ENCODE measurements around the gene TM4SF5.

TM4SF5 gene

DNA sequence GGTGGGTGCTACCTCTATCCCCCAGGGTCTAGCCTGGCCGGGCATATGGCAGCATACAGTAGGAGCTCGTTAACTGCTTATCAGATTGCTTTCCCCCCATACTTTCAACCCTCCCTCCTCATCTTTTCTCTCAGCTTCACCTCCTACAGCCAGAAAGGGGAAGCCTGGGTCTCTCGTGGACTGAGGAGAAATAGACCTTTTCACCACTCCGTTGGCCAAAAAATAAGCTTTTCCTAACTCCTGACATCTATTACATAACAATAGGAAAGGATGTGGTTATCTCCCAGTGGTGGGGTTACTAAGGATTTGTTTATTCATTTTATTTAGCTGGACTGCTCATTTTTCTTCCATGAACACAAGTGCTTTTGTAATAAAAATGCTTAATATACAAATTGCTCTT lies 23.0 kb upstream of the TM4SF5 start:
- H3K4me3 ChIP-seq (ENCODE audit: low read depth, low read length), result no peak overlapping the region
- TF ChIP-seq, protein P1, sequence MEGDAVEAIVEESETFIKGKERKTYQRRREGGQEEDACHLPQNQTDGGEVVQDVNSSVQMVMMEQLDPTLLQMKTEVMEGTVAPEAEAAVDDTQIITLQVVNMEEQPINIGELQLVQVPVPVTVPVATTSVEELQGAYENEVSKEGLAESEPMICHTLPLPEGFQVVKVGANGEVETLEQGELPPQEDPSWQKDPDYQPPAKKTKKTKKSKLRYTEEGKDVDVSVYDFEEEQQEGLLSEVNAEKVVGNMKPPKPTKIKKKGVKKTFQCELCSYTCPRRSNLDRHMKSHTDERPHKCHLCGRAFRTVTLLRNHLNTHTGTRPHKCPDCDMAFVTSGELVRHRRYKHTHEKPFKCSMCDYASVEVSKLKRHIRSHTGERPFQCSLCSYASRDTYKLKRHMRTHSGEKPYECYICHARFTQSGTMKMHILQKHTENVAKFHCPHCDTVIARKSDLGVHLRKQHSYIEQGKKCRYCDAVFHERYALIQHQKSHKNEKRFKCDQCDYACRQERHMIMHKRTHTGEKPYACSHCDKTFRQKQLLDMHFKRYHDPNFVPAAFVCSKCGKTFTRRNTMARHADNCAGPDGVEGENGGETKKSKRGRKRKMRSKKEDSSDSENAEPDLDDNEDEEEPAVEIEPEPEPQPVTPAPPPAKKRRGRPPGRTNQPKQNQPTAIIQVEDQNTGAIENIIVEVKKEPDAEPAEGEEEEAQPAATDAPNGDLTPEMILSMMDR (IDR thresholded peaks at IDR 0.05; ENCODE audit: low read depth, low read length, missing control alignments), result no peak
- no peak for DNase-seq (ENCODE audit: low read depth)

DNA sequence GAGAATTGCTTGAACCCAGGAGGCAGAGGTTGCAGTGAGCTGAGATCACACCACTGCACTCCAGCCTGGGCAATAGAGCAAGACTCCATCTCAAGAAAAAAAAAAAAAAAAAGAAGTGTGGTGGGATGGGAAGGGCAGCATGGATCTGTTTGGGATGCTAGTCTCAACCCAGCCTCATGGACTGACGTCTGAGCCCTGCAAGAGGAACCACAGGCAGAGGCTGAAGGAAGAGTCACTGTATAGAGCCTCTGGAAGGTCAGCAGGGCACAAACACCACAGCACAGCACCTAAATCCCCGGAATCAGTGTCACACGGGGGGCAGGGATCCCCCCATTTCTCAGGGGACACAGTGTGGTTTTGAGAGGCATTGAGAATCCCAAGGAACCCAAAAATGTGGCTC lies 21.1 kb upstream of the TM4SF5 start:
- no peak for DNase-seq (ENCODE audit: low read depth)
- TF ChIP-seq, protein P1 (IDR thresholded peaks at IDR 0.05; ENCODE audit: low read depth, low read length, missing control alignments), result no peak
- H3K4me3 ChIP-seq (ENCODE audit: low read depth, low read length), result peak overlapping the region; percentile 3

DNA sequence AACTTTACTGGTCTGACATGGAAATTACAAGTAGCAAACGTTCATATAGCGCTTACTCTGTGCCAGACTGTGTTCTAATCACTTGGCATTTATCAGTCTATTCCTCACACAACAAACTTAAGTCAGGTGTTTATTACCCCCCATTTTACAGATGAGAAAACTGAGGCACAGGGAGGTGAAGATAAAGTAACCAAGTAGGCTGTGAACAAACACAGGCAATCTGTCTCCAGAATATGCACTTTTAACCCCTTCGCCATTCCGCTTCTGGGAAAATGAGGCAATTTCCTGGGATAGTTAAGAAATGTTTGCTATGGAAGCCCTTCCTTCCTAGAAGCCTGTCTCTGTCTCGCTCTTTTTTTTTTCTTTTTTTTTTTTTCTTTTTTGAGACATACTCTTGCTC lies 19.8 kb upstream of the TM4SF5 start:
- DNase-seq (ENCODE audit: low read depth), result no peak
- TF ChIP-seq, protein P1 (IDR thresholded peaks at IDR 0.05; ENCODE audit: low read depth, low read length, missing control alignments), result no peak
- H3K4me3 ChIP-seq (ENCODE audit: low read depth, low read length), result no peak overlapping the region

DNA sequence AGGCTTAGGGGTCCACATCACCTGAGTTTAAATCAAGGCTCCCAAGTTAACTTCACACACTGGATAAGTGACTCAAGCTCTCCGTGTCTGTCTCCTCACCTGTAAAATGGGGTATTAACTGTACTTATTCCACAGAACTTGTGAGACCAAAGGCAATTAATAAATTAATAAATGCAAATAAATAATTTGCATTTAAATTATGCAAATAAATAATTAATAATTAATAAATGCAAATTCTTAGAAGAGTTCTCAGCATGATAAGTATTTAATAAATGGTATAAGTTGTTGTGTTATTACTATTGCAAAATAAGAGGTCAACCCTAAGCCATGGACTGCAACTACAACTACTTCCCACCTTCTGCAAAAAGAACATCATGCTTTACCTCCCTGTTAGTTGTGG lies 18.3 kb upstream of the TM4SF5 start:
- TF ChIP-seq, protein P1 (IDR thresholded peaks at IDR 0.05; ENCODE audit: low read depth, low read length, missing control alignments), result no peak
- H3K4me3 ChIP-seq (ENCODE audit: low read depth, low read length), result no peak overlapping the region
- DNase-seq (ENCODE audit: low read depth), result no peak

DNA sequence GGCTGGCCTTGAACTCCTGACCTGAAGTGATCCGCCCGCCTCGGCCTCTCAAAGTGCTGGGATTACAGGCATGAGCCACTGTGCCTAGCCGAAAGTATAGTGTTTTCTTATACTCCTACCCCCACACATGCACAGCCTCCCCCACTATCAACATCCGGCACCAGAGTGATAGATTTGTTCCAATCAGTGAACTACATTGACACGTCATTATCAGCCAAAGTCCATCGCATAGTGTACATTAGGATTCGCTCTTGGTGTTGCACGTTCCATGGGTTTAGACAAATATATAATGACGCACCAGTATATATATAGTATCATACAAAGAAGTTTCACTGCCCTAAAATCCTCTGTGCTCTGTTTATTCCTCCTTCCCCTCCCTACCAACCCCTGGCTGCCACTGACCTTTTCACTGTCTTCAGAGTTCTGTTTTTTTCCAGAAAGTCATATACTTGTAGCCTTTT lies 11.9 kb upstream of the TM4SF5 start:
- H3K4me3 ChIP-seq (ENCODE audit: low read depth, low read length), result no peak overlapping the region
- no peak for DNase-seq (ENCODE audit: low read depth)
- TF ChIP-seq, protein P1 (IDR thresholded peaks at IDR 0.05; ENCODE audit: low read depth, low read length, missing control alignments), result no peak

DNA sequence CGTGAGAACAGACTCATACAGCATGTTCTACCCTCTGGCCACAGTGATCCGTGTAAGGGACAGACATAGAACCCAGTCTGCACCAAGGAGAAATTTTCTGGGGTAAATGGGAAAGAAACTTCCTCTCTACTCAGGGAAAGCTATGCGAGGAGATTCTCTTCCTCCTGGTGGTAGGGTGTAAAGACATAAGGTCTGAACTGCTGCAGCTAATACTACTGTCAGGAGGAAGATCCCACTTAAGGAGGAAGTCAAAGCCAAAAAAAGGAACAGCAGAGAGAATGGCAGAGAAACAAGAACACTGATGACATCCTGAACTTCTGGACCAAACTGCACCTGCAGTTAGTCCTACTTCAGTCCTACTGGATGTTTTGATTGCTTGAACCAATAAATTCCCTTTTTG lies 7.1 kb upstream of the TM4SF5 start:
- H3K4me3 ChIP-seq (ENCODE audit: low read depth, low read length), result no peak overlapping the region
- TF ChIP-seq, protein P1 (IDR thresholded peaks at IDR 0.05; ENCODE audit: low read depth, low read length, missing control alignments), result no peak
- no peak for DNase-seq (ENCODE audit: low read depth)

DNA sequence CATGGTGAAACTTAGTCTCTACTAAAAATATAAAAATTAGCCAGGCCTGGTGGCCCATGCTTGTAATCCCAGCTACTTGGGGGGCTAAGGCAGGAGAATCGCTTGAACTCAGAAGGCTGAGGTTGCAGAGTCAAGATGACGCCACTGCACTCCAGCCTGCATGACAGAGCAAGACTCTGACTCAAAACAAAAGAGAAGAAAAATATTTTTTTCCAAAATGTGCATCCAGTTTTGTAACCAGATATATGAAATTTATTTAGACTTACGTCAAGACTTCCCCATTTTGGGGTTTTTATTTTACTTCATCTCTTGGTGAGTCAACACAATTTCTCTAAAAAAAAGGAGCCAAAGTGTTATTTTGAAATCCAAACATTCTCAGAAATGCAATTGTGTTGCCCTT lies 5.5 kb upstream of the TM4SF5 start:
- no peak for DNase-seq (ENCODE audit: low read depth)
- TF ChIP-seq, protein P1 (IDR thresholded peaks at IDR 0.05; ENCODE audit: low read depth, low read length, missing control alignments), result no peak
- H3K4me3 ChIP-seq (ENCODE audit: low read depth, low read length), result no peak overlapping the region

Measured in GM12864 (cell line).